Left cardiac atrium (tissue), 4 donors: ENCODE results near the gene ATP5F1B. TPM values are rescaled to one million over a fixed set of nuclear protein-coding genes. Genes with fewer than 3 reads are reported as not detected.

Source experiments
- ATAC-seq, 2 donors: fragments of 200-7000 bp; cut with Tn5 transposase; one replicate each; pipeline ENCODE4 v1.9.1; 2020; ENCODE audit warnings: mild to moderate bottlenecking in 2 of 2, moderate library complexity in 2 of 2
- DNase-seq: peaks from one replicate; pipeline ENCODE4 v3.0.0-alpha.2; 2020
- intact Hi-C, 2 donors: fragments of 100-400 bp; cut with DNase I; formaldehyde crosslinking; loops; one replicate each; pipeline versions ENCODE4 v1.14.1 to v1.15.1; 2022 to 2023
- total RNA-seq, 2 donors: library from RNA; stranded (reverse); fragmentation: NEBNext Ultra II Directional; extraction: Animal tissue kit (Norgen Biotek cat#: 25700); gene quantifications; one replicate each; pipeline ENCODE4 v1.2.1, GENCODE V29; 2021
- donor health status: DM: no; HTN: yes; CAD: no.
- donor health status: DM: no; HTN: yes; CAD: no; lungs with severe emphysema.
- donor health status: DM: yes; HTN: yes; CAD: no.
- donor health status: Dilated cardiomyopathy.

Gene ATP5F1B
- total RNA-seq, 2 donors from 2014 or later, result 1,539 to 1,844 TPM

DNA sequence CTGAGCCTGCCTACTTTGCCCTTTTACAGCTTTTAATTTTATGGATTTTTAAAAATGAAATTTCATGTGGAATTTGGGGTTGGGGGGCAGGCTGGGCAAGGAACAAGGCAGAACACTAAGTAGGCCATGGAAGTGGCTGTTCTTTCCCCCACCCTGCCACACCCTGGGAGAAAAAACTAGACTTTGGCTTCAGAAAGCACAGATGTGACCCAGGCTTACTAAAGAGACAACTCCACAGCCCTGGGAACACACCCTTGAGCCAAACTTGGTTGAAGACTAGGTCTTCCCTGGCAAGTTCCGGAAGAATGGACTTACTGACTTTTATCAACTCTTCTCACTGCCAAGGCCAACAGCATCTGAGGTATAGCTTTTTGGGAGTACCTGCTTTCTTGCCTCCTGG lies 56.0 kb downstream of the ATP5F1B start:
- DNase-seq (no peak), ATAC-seq (no peak)
- intact Hi-C loops, result no loop called here

Other genes starting within 250 kb of the ATP5F1B start
- gene TIMELESS, start 196.6 kb downstream of the ATP5F1B start, total RNA-seq, result 1 to 10 TPM; 3.3 to 4.0 TPM
- gene MIP, start 191.3 kb downstream of the ATP5F1B start, total RNA-seq, result under 1 TPM in 1 of 2 donors, not detected in 1; 0.50 TPM
- gene SPRYD4, start 177.4 kb downstream of the ATP5F1B start, total RNA-seq, result 1 to 10 TPM; 2.3 to 3.2 TPM
- gene GLS2, start 157.8 kb downstream of the ATP5F1B start, total RNA-seq, result under 1 TPM; 0.35 to 0.42 TPM
- gene RBMS2, start 124.2 kb downstream of the ATP5F1B start, total RNA-seq, result 10 to 100 TPM; 32.6 to 40.7 TPM
- 10 to 100 TPM; 38.3 to 54.1 TPM for gene BAZ2A, start 15.7 kb downstream of the ATP5F1B start, total RNA-seq
- gene PTGES3, start 42.3 kb upstream of the ATP5F1B start, total RNA-seq, result 100 to 1,000 TPM; 126 to 138 TPM
- 100 to 1,000 TPM; 516 to 593 TPM for gene NACA, start 79.3 kb upstream of the ATP5F1B start, total RNA-seq
- 1 to 10 TPM; 2.7 to 5.6 TPM for gene PRIM1, start 106.3 kb upstream of the ATP5F1B start, total RNA-seq
- gene HSD17B6, start 117.3 kb upstream of the ATP5F1B start, total RNA-seq, result 1 to 10 TPM in 1 of 2 donors, under 1 TPM in 1; 0.84 to 1.4 TPM